Measurements from ENCODE around the gene SCRN2. TPM values are rescaled to one million over a fixed set of nuclear protein-coding genes. Genes with fewer than 3 reads are reported as not detected.

The SCRN2 gene
- total RNA-seq, 1 donor from 2014 or later, result 44.8 TPM

DNA sequence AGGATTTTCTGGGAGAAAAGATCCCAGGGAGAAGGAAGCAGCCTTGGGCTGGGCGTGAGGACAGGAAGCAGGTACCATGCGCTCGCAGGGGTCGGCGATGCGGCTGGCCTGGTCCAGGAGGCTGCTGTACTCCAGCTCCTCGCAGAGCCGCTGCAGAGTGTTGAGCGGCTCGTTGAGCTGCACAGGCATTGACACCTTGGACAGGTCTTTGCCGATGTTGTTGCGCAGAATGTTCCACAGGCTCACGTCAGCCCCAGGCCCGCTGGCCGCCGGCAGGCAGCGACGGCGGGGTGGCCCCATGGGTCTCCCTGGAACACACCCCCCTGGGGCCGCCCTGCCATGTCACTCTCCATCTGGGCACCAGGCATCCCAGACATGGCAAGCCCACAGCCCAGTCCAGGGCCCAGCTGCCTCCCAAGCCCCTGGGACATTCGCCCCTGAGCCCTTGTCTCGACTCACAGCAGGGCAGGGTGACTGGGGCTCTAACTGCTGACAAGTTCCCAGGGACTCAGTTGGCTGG lies 27.5 kb downstream of the SCRN2 start:
- DNase-seq (ENCODE audit: low spot score), result no peak
- TF ChIP-seq, protein P1, sequence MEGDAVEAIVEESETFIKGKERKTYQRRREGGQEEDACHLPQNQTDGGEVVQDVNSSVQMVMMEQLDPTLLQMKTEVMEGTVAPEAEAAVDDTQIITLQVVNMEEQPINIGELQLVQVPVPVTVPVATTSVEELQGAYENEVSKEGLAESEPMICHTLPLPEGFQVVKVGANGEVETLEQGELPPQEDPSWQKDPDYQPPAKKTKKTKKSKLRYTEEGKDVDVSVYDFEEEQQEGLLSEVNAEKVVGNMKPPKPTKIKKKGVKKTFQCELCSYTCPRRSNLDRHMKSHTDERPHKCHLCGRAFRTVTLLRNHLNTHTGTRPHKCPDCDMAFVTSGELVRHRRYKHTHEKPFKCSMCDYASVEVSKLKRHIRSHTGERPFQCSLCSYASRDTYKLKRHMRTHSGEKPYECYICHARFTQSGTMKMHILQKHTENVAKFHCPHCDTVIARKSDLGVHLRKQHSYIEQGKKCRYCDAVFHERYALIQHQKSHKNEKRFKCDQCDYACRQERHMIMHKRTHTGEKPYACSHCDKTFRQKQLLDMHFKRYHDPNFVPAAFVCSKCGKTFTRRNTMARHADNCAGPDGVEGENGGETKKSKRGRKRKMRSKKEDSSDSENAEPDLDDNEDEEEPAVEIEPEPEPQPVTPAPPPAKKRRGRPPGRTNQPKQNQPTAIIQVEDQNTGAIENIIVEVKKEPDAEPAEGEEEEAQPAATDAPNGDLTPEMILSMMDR (IDR thresholded peaks at IDR 0.05; ENCODE audit: unreplicated experiment), result no peak
- H3K9me3 Mint-ChIP-seq (ENCODE audit: unreplicated experiment), result no peaks in the 10 kb centered on the region
- H3K4me3 Mint-ChIP-seq (ENCODE audit: unreplicated experiment), result no peak overlapping the region
- H3K27ac Mint-ChIP-seq (ENCODE audit: unreplicated experiment), result no peak overlapping the region
- peaks cover 57% of the 10 kb centered on the region for H3K36me3 Mint-ChIP-seq (ENCODE audit: low read depth, unreplicated experiment)
- H3K27me3 Mint-ChIP-seq (ENCODE audit: unreplicated experiment), result peaks cover 14% of the 10 kb centered on the region
- H3K4me1 Mint-ChIP-seq (ENCODE audit: unreplicated experiment), result peaks cover 2% of the 10 kb centered on the region

DNA sequence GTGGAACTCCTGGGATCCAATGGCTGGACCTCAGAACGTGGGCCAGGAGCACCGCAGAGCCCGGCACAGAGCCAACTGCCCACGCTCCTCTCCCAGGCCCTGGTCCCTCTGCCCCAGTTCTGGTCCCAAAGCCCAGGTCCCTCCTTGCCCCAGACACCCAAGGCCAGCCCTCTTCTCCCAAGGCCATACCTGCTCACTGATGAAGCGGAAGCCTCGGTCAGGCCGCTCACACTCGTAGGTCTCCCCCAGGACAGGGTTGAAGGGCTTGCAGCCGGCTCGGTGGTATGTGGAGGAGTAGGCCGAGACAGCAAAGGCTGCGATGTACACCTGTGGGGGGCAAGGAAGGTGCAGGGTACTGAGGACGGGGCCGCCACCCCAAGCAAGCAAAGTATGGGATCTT lies 28.0 kb downstream of the SCRN2 start:
- peaks cover 14% of the 10 kb centered on the region for H3K27me3 Mint-ChIP-seq (ENCODE audit: unreplicated experiment)
- TF ChIP-seq, protein P1 (IDR thresholded peaks at IDR 0.05; ENCODE audit: unreplicated experiment), result no peak
- H3K4me1 Mint-ChIP-seq (ENCODE audit: unreplicated experiment), result peaks cover 2% of the 10 kb centered on the region
- no peak for DNase-seq (ENCODE audit: low spot score)
- H3K4me3 Mint-ChIP-seq (ENCODE audit: unreplicated experiment), result no peak overlapping the region
- peaks cover 61% of the 10 kb centered on the region for H3K36me3 Mint-ChIP-seq (ENCODE audit: low read depth, unreplicated experiment)
- no peak overlapping the region for H3K27ac Mint-ChIP-seq (ENCODE audit: unreplicated experiment)
- H3K9me3 Mint-ChIP-seq (ENCODE audit: unreplicated experiment), result no peaks in the 10 kb centered on the region

DNA sequence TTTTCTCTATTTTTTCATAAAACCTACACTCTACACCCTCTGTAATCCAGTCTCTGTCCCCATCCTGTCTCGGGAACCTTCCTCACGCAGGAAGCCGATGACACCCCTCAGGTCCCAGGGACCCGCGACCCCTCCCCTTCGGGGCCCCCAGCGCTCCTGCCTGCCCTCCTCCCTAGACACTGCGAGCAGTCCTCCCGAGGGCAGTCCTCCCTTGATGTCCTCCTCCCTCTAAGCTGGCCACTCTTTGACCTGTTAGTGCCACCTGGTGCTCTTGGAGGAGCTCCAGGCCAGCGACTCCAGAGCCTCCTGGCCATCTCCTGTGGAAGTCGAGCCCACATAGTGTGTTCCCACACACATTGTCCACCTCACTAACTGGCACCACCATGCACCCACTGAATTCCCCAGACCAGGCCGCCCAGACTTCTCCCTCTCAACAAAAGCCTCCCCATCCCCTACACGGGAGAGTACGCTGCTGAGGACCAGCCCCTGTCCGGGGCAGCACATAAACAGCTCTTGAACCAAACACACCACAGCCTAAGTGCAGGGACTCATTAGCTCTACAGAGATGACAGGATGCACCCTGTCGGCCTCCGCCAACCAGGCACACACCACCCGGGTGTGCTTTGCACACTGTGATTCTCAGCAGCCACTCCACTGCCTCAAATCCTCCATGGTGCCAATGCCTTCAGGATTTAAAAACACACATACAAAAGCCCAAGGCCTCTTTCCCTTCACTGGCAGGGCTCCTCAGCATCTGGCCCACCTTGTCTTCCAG lies 28.7 kb downstream of the SCRN2 start:
- no peak for DNase-seq (ENCODE audit: low spot score)
- peaks cover 2% of the 10 kb centered on the region for H3K4me1 Mint-ChIP-seq (ENCODE audit: unreplicated experiment)
- TF ChIP-seq, protein P1 (IDR thresholded peaks at IDR 0.05; ENCODE audit: unreplicated experiment), result no peak
- peaks cover 17% of the 10 kb centered on the region for H3K27me3 Mint-ChIP-seq (ENCODE audit: unreplicated experiment)
- peaks cover 60% of the 10 kb centered on the region for H3K36me3 Mint-ChIP-seq (ENCODE audit: low read depth, unreplicated experiment)
- peak overlapping the region; percentile 56 for H3K4me3 Mint-ChIP-seq (ENCODE audit: unreplicated experiment)
- H3K9me3 Mint-ChIP-seq (ENCODE audit: unreplicated experiment), result no peaks in the 10 kb centered on the region
- no peak overlapping the region for H3K27ac Mint-ChIP-seq (ENCODE audit: unreplicated experiment)

DNA sequence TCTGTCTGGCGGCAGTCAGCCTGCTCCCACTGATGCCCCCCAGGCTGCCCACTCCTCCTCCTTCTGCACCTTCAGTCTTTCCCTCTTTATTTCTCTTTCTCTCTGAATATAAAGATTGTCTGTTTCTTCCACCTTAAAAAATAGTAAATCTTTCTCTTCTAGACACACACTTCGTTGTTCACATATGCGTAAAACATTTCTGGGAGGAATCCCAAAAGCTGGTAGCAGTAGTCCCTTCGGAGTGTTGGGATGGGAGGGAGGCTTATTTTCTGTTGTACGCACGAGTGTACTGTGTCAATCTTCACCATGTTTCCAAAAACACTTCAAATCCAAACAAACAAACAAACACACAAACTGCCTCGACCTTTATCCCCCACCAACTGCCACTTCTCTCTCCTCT lies 29.4 kb downstream of the SCRN2 start:
- TF ChIP-seq, protein P1 (IDR thresholded peaks at IDR 0.05; ENCODE audit: unreplicated experiment), result no peak
- Mint-ChIP-seq H3K4me1 (ENCODE audit: unreplicated experiment) (peaks cover 2% of the 10 kb centered on the region), H3K36me3 (ENCODE audit: low read depth, unreplicated experiment) (peaks cover 61% of the 10 kb centered on the region), H3K9me3 (ENCODE audit: unreplicated experiment) (no peaks in the 10 kb centered on the region), H3K27ac (ENCODE audit: unreplicated experiment) (no peak overlapping the region), H3K4me3 (ENCODE audit: unreplicated experiment) (peak overlapping the region; percentile 24), H3K27me3 (ENCODE audit: unreplicated experiment) (peaks cover 17% of the 10 kb centered on the region)
- no peak for DNase-seq (ENCODE audit: low spot score)
